ENCODE data around the gene TCF15. TPM values are rescaled to one million over a fixed set of nuclear protein-coding genes. Genes with fewer than 3 reads are reported as not detected.
"Not testable (repeated sequence)": the region's sequence is repeated elsewhere in the genome, so short reads cannot be mapped to it uniquely, and the experiment has no call there.

The TCF15 gene
- total and polyA plus RNA-seq, 4 donors: 0.58 to 1.0 TPM; not detected in 2

GRCh38 chr20:584161-584970 is 25.7 kb downstream of the TCF15 start:
- Histone ChIP-seq H3K27ac (ENCODE audit: low read depth in 1 of 2, low read length in 2 of 2) (no peak overlapping the region), H3K4me1 (ENCODE audit: control insufficient read depth in 1 of 2, insufficient read depth in 2 of 2, low read length in 2 of 2) (no peaks in the 10 kb centered on the region), H3K27me3 (ENCODE audit: control insufficient read depth in 1 of 2, insufficient read depth in 2 of 2, low read length in 1 of 2) (no peaks in the 10 kb centered on the region), H3K4me3 (ENCODE audit: low read length in 2 of 2) (no peak overlapping the region), H3K36me3 (ENCODE audit: control insufficient read depth in 1 of 2, insufficient read depth in 2 of 2, low read length in 1 of 2) (no peaks in the 10 kb centered on the region), H3K9me3 (ENCODE audit: control insufficient read depth, low read length) (no peaks in the 10 kb centered on the region)
- ATAC-seq (ENCODE audit: low FRiP score) (no peak), DNase-seq (no peak)
- WGBS, 2 donors: 56 to 63% methylated on average over 8 of the region's 8 CpGs
- intact Hi-C loops (cut with DNase I): no loop called here

DNA sequence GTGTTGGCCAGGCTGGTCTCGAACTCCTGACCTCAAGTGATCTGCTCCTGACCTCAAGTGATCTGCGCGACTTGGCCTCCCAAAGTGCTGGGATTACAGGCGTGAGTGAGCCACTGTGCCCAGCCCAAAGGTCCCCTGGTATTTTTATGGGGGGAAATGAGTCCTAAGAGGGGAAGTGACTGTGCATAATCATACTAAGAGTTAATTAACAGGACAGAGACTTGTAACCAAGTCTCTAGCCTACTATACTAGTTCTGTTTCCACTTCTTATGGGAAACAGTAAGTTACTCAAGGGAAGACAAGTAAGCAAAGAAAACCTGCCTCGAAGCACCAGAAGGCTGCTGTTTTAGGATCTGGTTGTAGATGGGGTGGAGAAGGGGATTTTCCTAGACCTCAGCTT is 27.9 kb downstream of the TCF15 start:
- no peaks in the 10 kb centered on the region for H3K36me3 ChIP-seq (ENCODE audit: control insufficient read depth in 1 of 2, insufficient read depth in 2 of 2, low read length in 1 of 2)
- WGBS, 2 donors: 72 to 79% methylated on average over 5 of the region's 5 CpGs
- intact Hi-C loops (cut with DNase I): no loop called here
- H3K27ac ChIP-seq (ENCODE audit: low read depth in 1 of 2, low read length in 2 of 2): no peak overlapping the region
- no peaks in the 10 kb centered on the region for H3K27me3 ChIP-seq (ENCODE audit: control insufficient read depth in 1 of 2, insufficient read depth in 2 of 2, low read length in 1 of 2)
- DNase-seq (peak in 1 of 2 donors; percentile 40), ATAC-seq (ENCODE audit: low FRiP score) (no peak)
- no peaks in the 10 kb centered on the region for H3K9me3 ChIP-seq (ENCODE audit: control insufficient read depth, low read length)
- H3K4me3 ChIP-seq (ENCODE audit: low read length in 2 of 2): no peak overlapping the region
- H3K4me1 ChIP-seq (ENCODE audit: control insufficient read depth in 1 of 2, insufficient read depth in 2 of 2, low read length in 2 of 2): no peaks in the 10 kb centered on the region

DNA sequence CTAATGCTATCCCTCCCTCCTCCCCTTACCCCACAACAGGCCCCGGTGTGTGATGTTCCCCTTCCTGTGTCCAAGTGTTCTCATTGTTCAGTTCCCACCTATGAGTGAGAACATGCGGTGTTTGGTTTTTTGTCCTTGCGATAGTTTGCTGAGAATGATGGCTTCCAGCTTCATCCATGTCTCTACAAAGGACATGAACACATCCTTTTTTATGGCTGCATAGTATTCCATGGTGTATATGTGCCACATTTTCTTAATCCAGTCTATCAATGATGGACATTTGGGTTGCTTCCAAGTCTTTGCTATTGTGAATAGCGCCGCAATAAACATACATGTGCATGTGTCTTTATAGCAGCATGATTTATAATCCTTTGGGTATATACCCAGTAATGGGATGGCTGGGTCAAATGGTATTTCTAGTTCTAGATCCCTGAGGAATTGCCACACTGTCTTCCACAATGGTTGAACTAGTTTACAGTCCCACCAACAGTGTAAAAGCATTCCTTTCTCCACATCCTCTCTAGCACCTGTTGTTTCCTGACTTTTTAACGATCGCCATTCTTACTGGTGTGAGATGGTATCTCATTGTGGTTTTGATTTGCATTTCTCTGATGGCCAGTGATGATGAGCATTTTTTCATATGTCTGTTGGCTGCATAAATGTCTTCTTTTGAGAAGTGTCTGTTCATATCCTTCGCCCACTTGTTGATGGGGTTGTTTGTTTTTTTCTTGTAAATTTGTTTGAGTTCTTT is 31.0 kb downstream of the TCF15 start:
- DNase-seq; H3K27ac ChIP-seq (ENCODE audit: low read depth in 1 of 2, low read length in 2 of 2); ATAC-seq (ENCODE audit: low FRiP score); H3K36me3 ChIP-seq (ENCODE audit: control insufficient read depth in 1 of 2, insufficient read depth in 2 of 2, low read length in 1 of 2); H3K9me3 ChIP-seq (ENCODE audit: control insufficient read depth, low read length); intact Hi-C loops (cut with DNase I); H3K4me3 ChIP-seq (ENCODE audit: low read length in 2 of 2); H3K27me3 ChIP-seq (ENCODE audit: control insufficient read depth in 1 of 2, insufficient read depth in 2 of 2, low read length in 1 of 2); H3K4me1 ChIP-seq (ENCODE audit: control insufficient read depth in 1 of 2, insufficient read depth in 2 of 2, low read length in 2 of 2): not testable (repeated sequence)
- WGBS, 2 donors: 92 to 96% methylated on average over 6 to 7 of the region's 8 CpGs

DNA sequence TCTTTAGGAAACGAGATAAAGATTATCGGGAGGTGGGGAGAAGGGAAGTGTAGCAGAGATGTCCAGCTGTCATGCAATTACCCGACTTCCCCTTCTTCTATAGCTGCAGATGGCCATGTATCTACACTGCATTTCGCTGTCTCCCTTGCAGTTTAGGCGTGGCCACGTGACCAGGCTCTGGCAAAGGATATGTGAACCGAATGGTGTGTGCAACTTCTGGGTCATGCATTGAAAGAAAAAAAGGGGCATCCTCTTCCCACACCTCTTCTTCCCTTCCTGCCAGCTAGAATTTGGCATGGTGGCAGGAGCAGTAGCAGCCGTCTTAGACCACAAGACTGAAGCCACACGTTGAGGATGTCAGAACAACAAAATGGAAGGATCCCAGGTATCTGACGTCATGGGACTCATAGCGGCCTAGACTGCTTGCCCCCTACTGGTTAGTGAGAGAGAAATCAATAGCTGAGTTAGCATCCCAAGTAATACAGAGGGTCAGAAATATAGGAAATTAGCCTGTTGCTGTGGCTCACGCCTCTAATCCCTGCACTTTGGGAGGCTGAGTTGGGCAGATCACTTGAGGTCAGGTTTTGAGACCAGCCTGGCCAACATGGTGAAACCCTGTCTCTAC is 32.8 kb downstream of the TCF15 start:
- Histone ChIP-seq H3K9me3 (ENCODE audit: control insufficient read depth, low read length) (peaks cover 1% of the 10 kb centered on the region), H3K4me1 (ENCODE audit: control insufficient read depth in 1 of 2, insufficient read depth in 2 of 2, low read length in 2 of 2) (no peaks in the 10 kb centered on the region), H3K36me3 (ENCODE audit: control insufficient read depth in 1 of 2, insufficient read depth in 2 of 2, low read length in 1 of 2) (no peaks in the 10 kb centered on the region), H3K27ac (ENCODE audit: low read depth in 1 of 2, low read length in 2 of 2) (no peak overlapping the region), H3K27me3 (ENCODE audit: control insufficient read depth in 1 of 2, insufficient read depth in 2 of 2, low read length in 1 of 2) (no peaks in the 10 kb centered on the region), H3K4me3 (ENCODE audit: low read length in 2 of 2) (no peak overlapping the region)
- ATAC-seq (ENCODE audit: low FRiP score) (no peak), DNase-seq (no peak)
- WGBS, 2 donors: 73 to 77% methylated on average over 12 of the region's 12 CpGs
- intact Hi-C loops (cut with DNase I): no loop called here

DNA sequence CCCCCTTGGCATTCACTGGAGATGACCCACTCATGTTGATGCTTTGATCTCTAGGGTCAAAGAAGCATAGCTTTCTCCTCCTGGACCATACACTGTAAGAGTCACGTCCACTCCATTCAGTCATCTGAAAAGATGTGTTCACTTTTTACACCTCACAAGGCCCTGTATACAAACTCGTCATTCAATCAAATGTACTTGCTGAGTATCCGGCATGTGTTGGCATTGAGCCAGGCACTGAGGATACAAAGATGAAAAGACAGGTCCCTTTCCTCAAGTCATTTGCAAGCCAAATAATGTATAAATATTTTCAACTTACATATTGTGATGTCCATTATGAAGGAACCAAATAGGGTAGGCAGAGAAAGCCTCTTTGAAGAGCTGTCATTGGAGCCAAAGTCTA is 34.0 kb downstream of the TCF15 start:
- WGBS, 2 donors: 69 to 77% methylated on average over 3 of the region's 3 CpGs
- H3K4me1 ChIP-seq (ENCODE audit: control insufficient read depth in 1 of 2, insufficient read depth in 2 of 2, low read length in 2 of 2): no peaks in the 10 kb centered on the region
- no peaks in the 10 kb centered on the region for H3K36me3 ChIP-seq (ENCODE audit: control insufficient read depth in 1 of 2, insufficient read depth in 2 of 2, low read length in 1 of 2)

GRCh38 chr20:575230-575629 is 34.9 kb downstream of the TCF15 start:
- WGBS, 2 donors: 91 to 94% methylated on average over 3 of the region's 3 CpGs
- H3K27me3 ChIP-seq (ENCODE audit: control insufficient read depth in 1 of 2, insufficient read depth in 2 of 2, low read length in 1 of 2): no peaks in the 10 kb centered on the region
- H3K4me1 ChIP-seq (ENCODE audit: control insufficient read depth in 1 of 2, insufficient read depth in 2 of 2, low read length in 2 of 2): no peaks in the 10 kb centered on the region
- ATAC-seq (ENCODE audit: low FRiP score) (no peak), DNase-seq (no peak)
- no peak overlapping the region for H3K27ac ChIP-seq (ENCODE audit: low read depth in 1 of 2, low read length in 2 of 2)
- no peaks in the 10 kb centered on the region for H3K36me3 ChIP-seq (ENCODE audit: control insufficient read depth in 1 of 2, insufficient read depth in 2 of 2, low read length in 1 of 2)
- peaks cover 1% of the 10 kb centered on the region for H3K9me3 ChIP-seq (ENCODE audit: control insufficient read depth, low read length)
- no peak overlapping the region for H3K4me3 ChIP-seq (ENCODE audit: low read length in 2 of 2)
- intact Hi-C loops (cut with DNase I): no loop called here

More for the DNA sequence above, 34.0 kb downstream of the TCF15 start:
- H3K27ac ChIP-seq (ENCODE audit: low read depth in 1 of 2, low read length in 2 of 2): no peak overlapping the region
- ATAC-seq (ENCODE audit: low FRiP score) (no peak), DNase-seq (no peak)
- no peaks in the 10 kb centered on the region for H3K27me3 ChIP-seq (ENCODE audit: control insufficient read depth in 1 of 2, insufficient read depth in 2 of 2, low read length in 1 of 2)
- no peak overlapping the region for H3K4me3 ChIP-seq (ENCODE audit: low read length in 2 of 2)
- intact Hi-C loops (cut with DNase I): no loop called here
- peaks cover 1% of the 10 kb centered on the region for H3K9me3 ChIP-seq (ENCODE audit: control insufficient read depth, low read length)

DNA sequence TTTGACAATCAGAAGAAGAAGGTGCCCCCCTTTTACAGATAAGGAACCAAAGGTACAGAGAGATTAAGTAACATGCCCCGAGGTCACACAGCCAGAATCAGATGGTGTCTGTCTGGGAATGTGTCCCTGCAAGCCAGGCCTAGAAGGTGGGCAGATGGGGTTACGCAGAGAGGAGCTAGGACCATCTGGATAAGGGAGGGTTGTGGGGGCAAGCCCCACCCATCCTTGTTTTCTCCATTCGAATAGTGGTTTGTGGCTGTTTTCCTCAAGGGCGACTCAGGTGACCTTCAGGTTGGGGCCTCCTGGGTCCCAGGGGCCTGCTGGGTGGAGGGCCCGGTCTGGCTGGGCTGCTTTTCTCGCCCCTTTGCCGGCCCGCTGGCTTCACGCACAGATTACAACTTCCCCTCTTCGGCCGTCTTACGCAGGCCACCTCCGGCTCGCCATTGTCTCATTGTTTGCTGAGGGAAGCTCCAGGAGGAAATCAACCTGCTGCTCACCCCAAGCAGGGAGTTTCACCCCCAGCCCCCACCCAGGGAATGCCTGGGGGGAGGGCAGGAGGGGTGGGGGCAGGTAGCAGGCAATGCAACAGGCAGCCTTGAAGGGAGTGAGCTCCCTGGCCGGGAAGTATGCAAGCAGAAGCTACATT is 35.7 kb downstream of the TCF15 start:
- DNase-seq: no peak
- intact Hi-C loops (cut with DNase I): no loop called here
- H3K9me3 ChIP-seq (ENCODE audit: control insufficient read depth, low read length): peaks cover 1% of the 10 kb centered on the region
- no peak overlapping the region for H3K27ac ChIP-seq (ENCODE audit: low read depth in 1 of 2, low read length in 2 of 2)
- WGBS, 2 donors: 71 to 79% methylated on average over 15 of the region's 15 CpGs
- ATAC-seq (ENCODE audit: low FRiP score): no peak
- no peaks in the 10 kb centered on the region for H3K4me1 ChIP-seq (ENCODE audit: control insufficient read depth in 1 of 2, insufficient read depth in 2 of 2, low read length in 2 of 2)
- no peaks in the 10 kb centered on the region for H3K27me3 ChIP-seq (ENCODE audit: control insufficient read depth in 1 of 2, insufficient read depth in 2 of 2, low read length in 1 of 2)
- H3K36me3 ChIP-seq (ENCODE audit: control insufficient read depth in 1 of 2, insufficient read depth in 2 of 2, low read length in 1 of 2): no peaks in the 10 kb centered on the region
- no peak overlapping the region for H3K4me3 ChIP-seq (ENCODE audit: low read length in 2 of 2)

GRCh38 chr20:573414-574296 is 36.5 kb downstream of the TCF15 start:
- Histone ChIP-seq H3K27me3 (ENCODE audit: control insufficient read depth in 1 of 2, insufficient read depth in 2 of 2, low read length in 1 of 2) (no peaks in the 10 kb centered on the region), H3K4me3 (ENCODE audit: low read length in 2 of 2) (no peak overlapping the region), H3K9me3 (ENCODE audit: control insufficient read depth, low read length) (peaks cover 1% of the 10 kb centered on the region), H3K36me3 (ENCODE audit: control insufficient read depth in 1 of 2, insufficient read depth in 2 of 2, low read length in 1 of 2) (no peaks in the 10 kb centered on the region), H3K27ac (ENCODE audit: low read depth in 1 of 2, low read length in 2 of 2) (no peak overlapping the region), H3K4me1 (ENCODE audit: control insufficient read depth in 1 of 2, insufficient read depth in 2 of 2, low read length in 2 of 2) (no peaks in the 10 kb centered on the region)
- WGBS, 2 donors: 71 to 74% methylated on average over 12 of the region's 12 CpGs
- ATAC-seq (ENCODE audit: low FRiP score): no peak
- intact Hi-C loops (cut with DNase I): no loop called here
- DNase-seq: no peak

All from aorta (tissue), 5 donors.